RPMI8226 (cell line): Measurements from ENCODE around the gene EMILIN2.

ENCODE experiments used
- DNase-seq: peaks from one replicate; pipeline ENCODE4 v3.0.0-alpha.2; 2015

The EMILIN2 gene

GRCh38 chr18:2879889-2880288, 33.1 kb downstream of the EMILIN2 start:
- no peak for DNase-seq

- no peak for DNase-seq
These were observed 33.7 kb downstream of the EMILIN2 start for GRCh38 chr18:2880473-2880872.

- no peak for DNase-seq
These were observed 34.5 kb downstream of the EMILIN2 start for GRCh38 chr18:2881088-2881839.

- DNase-seq: no peak
These were observed 35.0 kb downstream of the EMILIN2 start for GRCh38 chr18:2881840-2882195.

GRCh38 chr18:2882201-2882600, 35.4 kb downstream of the EMILIN2 start:
- no peak for DNase-seq

GRCh38 chr18:2883076-2883735, 36.4 kb downstream of the EMILIN2 start:
- DNase-seq: no peak

GRCh38 chr18:2884706-2885285, 38.0 kb downstream of the EMILIN2 start:
- no peak for DNase-seq

- no peak for DNase-seq
These were observed 40.7 kb downstream of the EMILIN2 start for GRCh38 chr18:2887470-2887869.

- DNase-seq: no peak
These were observed 43.0 kb downstream of the EMILIN2 start for GRCh38 chr18:2889761-2890192.

GRCh38 chr18:2890606-2891005, 43.8 kb downstream of the EMILIN2 start:
- no peak for DNase-seq

GRCh38 chr18:2891526-2892431, 45.0 kb downstream of the EMILIN2 start:
- DNase-seq: no peak

GRCh38 chr18:2893056-2893455, 46.2 kb downstream of the EMILIN2 start:
- DNase-seq: no peak

- DNase-seq: no peak
These were observed 46.9 kb downstream of the EMILIN2 start for GRCh38 chr18:2893676-2894075.

GRCh38 chr18:2894131-2894840, 47.5 kb downstream of the EMILIN2 start:
- DNase-seq: no peak

GRCh38 chr18:2894841-2895370, 48.1 kb downstream of the EMILIN2 start:
- no peak for DNase-seq

- DNase-seq: no peak
These were observed 48.6 kb downstream of the EMILIN2 start for GRCh38 chr18:2895391-2895790.

- no peak for DNase-seq
These were observed 50.2 kb downstream of the EMILIN2 start for GRCh38 chr18:2896990-2897389.

GRCh38 chr18:2897448-2898185, 50.8 kb downstream of the EMILIN2 start:
- no peak for DNase-seq

- no peak for DNase-seq
These were observed 51.4 kb downstream of the EMILIN2 start for GRCh38 chr18:2898186-2898640.

- peak; percentile 68 for DNase-seq
These were observed 54.0 kb downstream of the EMILIN2 start for GRCh38 chr18:2900684-2901422.
